Measurements from ENCODE around the gene ZGPAT.

DNA sequence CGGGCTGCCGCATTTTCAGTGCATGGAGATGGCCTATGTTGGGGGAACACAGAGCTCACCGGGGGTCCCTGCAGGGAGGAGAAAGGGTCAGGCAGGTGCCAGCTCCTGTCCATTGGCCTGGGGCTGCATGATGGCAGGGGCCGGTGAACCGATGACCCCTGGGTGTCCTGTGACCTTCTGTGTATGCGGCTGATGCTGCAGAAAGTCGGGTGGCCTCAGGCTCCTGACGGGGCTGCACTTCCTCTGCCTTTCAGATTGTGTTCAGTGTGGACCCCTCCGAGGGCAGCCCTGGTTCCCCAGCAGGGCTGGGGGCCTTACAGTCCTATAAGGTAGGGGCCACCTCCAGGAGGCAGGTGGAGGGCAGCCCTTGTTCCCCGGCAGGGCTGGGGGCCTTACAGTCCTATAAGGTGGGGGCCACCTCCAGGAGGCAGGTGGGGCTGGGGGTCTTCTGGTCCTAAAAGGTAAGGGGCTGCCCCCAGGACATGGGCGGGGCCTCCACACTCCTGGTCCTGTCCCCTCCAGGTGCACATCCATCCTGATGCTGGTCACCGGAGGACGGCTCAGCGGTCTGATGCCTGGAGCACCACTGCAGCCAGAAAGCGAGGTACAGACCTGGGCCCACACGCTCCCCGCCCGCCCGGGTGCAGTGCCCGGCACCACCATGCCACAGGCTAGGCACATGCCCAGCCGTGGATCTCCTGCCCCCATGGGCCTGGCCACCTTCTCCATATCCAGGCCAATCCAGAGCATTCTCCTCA lies 22.4 kb upstream of the ZGPAT start:
- TF ChIP-seq, protein P1, sequence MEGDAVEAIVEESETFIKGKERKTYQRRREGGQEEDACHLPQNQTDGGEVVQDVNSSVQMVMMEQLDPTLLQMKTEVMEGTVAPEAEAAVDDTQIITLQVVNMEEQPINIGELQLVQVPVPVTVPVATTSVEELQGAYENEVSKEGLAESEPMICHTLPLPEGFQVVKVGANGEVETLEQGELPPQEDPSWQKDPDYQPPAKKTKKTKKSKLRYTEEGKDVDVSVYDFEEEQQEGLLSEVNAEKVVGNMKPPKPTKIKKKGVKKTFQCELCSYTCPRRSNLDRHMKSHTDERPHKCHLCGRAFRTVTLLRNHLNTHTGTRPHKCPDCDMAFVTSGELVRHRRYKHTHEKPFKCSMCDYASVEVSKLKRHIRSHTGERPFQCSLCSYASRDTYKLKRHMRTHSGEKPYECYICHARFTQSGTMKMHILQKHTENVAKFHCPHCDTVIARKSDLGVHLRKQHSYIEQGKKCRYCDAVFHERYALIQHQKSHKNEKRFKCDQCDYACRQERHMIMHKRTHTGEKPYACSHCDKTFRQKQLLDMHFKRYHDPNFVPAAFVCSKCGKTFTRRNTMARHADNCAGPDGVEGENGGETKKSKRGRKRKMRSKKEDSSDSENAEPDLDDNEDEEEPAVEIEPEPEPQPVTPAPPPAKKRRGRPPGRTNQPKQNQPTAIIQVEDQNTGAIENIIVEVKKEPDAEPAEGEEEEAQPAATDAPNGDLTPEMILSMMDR (conservative IDR thresholded peaks at IDR 0.05; ENCODE audit: low read length), result no peak
- TF ChIP-seq EZH2phosphoT487 (IDR thresholded peaks at IDR 0.05; ENCODE audit: borderline replicate concordance), result no peak
